AG09309 (cell line): ENCODE data around the gene EYS.
"Not testable (repeated sequence)": the region's sequence is repeated elsewhere in the genome, so short reads cannot be mapped to it uniquely, and the experiment has no call there.

Source experiments
- DNase-seq: peaks from one replicate; pipeline ENCODE4 v3.0.0-alpha.2; 2010; ENCODE audit warnings: low read depth
- H3K4me3 ChIP-seq: 2 replicates; pipeline ENCODE4 v1.5.1; 2011; ENCODE audit warnings: mild to moderate bottlenecking, low read depth, low read length, moderate library complexity; ENCODE audit not compliant: control insufficient read depth
- TF ChIP-seq, protein P1 (sequence below): IDR thresholded peaks from 2 replicates; pipeline ENCODE4 v1.5.1; 2011; ENCODE audit warnings: mild to moderate bottlenecking, low read depth, low read length, inconsistent platforms; ENCODE audit not compliant: insufficient read depth, control insufficient read depth; ENCODE audit errors: missing control alignments

Gene EYS

DNA sequence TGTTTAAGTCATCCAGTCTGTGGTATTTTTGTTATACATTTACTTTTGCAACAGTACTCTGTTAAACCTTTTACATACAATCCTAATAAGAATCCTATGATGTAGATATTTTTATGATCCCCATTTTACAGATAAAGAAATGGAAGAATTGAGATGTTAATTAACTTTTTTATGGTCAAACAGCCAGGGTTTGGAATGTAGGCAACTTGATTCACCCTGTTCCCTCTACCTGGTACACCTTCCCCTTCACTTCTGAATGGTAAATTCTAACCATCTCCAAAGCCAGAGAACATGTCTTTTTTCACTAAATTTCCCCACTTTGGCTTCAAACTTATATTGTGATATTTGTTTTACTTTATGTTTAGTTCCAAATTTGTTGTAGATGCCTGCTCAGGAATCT, 1771.3 kb downstream of the EYS start:
- no peak for DNase-seq
- H3K4me3 ChIP-seq, result no peak overlapping the region
- TF ChIP-seq, protein P1, sequence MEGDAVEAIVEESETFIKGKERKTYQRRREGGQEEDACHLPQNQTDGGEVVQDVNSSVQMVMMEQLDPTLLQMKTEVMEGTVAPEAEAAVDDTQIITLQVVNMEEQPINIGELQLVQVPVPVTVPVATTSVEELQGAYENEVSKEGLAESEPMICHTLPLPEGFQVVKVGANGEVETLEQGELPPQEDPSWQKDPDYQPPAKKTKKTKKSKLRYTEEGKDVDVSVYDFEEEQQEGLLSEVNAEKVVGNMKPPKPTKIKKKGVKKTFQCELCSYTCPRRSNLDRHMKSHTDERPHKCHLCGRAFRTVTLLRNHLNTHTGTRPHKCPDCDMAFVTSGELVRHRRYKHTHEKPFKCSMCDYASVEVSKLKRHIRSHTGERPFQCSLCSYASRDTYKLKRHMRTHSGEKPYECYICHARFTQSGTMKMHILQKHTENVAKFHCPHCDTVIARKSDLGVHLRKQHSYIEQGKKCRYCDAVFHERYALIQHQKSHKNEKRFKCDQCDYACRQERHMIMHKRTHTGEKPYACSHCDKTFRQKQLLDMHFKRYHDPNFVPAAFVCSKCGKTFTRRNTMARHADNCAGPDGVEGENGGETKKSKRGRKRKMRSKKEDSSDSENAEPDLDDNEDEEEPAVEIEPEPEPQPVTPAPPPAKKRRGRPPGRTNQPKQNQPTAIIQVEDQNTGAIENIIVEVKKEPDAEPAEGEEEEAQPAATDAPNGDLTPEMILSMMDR, result no peak

DNA sequence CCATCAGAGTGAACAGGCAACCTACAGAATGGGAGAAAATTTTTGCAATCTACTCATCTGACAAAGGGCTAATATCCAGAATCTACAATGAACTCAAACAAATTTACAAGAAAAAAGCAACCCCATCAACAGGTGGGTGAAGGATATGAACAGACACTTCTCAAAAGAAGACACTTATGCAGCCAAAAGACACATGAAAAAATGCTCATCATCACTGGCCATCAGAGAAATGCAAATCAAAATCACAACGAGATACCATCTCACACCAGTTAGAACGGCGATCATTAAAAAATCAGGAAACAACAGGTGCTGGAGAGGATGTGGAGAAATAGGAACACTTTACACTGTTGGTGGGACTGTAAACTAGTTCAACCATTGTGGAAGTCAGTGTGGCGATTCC, 1773.1 kb downstream of the EYS start:
- H3K4me3 ChIP-seq, DNase-seq: not testable (repeated sequence)

DNA sequence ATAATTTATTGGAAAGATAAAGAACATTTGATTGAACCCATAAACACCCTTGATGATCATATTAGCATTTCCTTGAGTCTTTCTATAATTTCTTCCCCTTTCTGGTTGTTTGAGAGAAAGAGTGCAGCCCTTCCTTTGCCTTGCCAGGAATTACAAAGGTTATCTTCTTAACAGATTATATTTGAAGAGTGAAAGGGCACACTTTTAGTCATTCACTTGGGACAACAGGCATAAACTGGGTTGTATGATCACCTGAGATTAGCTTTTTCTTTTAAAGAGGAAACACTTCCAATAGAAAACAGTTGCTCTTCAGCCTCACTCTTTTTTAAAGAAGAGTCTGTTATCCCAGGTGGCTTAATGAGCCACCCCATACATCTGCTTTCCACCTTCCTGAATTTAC, 1776.2 kb downstream of the EYS start:
- H3K4me3 ChIP-seq, result no peak overlapping the region
- no peak for DNase-seq
- TF ChIP-seq, protein P1, result no peak

DNA sequence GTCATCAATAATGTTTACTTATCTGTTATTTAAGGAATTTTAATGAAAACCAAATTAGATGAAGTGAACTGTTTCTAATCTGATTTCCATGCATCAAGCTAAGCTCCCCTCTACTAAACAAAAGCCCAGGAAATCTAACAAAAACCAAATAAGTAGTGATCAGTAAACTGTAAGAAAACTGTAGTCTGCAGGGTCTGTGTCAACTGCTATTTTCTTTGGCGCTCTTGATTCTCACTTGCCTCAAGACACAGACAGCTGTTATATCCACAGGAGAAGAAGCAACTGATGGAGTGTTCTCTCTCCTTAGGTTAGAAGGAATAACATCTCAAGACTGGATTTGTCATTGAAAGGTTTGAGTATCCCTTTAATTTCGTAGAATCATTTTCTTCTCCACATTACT, 1777.9 kb downstream of the EYS start:
- no peak overlapping the region for H3K4me3 ChIP-seq
- TF ChIP-seq, protein P1, result no peak
- DNase-seq, result no peak

DNA sequence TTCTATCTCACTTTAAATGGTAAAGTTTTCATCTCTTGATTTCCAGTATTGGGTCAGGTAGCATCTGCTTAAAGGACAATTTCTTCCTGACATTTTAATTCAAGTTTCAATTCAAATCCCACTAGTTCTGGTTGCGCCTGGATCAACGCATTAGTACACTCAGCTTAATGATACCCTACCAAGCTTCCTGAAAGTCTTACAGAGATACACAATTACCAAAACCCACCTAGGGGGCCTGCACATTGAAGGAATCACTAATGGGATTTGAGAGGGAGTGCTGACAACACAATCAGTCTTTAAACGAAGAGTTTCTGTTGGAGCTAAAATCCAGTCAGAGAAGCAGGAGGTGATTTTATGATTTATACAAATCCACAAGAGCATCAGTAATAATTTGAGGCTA, 1778.4 kb downstream of the EYS start:
- H3K4me3 ChIP-seq, result no peak overlapping the region
- no peak for DNase-seq
- TF ChIP-seq, protein P1, result no peak

DNA sequence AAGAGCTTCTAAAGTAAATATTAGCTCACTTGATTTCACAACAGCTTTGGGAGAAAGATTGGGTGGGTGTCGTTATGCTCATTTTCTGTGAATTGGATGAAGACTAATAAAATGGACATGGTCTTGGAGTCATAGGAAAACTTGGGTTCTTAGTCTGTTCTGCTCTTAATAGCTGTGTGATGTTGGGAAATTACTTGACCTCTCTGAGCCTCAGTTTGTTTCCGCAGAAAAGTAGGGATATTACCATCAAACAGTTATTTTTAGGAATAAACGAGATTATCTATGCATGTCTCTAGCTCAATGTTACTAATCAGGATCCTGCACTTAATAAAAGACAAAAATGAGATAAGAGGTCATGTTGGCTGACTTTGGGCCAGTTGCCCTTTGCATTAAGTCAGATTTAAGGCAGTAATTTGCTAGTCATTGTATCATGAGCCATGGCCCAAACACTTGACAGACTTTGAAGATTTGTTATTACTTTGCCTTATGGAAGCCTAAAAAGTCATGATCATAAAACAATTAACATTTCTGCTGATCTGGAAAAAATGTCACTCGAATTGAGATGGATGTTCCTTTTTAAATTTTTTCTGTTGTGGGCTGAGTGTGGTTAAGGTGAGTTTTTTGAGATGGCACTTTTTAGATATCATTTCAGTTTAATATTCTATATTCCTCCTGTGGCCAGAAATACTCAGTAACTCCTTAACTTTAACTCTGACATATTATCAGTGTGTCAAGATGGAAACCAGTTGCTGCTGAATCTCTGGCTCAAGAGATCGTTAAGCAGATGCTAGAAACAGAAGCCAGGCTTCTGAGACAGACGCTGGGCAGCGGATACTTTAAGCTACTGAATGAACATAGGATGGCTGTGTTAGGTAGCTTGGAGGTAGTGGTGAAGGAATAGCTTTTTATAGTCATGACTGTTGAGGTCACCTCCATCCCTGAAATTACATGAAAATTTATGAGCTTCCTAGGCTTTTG, 1779.8 kb downstream of the EYS start:
- DNase-seq, result no peak

DNA sequence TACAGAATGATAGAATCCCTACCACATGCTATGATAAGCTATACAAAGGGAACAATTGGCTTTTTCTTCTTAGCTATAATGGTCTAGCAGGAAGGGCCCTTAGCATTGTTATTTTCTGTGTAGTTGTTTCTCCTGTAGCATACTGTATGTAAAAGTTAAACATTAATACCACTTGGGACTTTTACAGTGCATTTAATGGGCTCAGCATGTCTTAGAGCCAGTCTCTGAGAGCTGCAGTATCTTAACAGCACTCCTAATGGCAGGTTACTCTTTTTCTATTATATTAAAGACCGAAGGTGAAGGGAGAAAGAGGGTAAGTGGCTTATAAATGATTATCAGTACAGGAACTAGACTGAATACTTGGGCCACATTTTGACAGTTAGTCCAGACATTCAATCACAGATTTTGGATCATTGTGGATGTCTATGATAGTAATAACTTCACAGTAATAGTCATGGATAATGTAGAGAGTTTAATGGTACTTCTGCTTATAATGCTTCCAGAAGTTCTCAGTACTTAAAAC, 1780.7 kb downstream of the EYS start:
- TF ChIP-seq, protein P1, result no peak
- DNase-seq, result no peak
- no peak overlapping the region for H3K4me3 ChIP-seq

More for the DNA sequence above, 1779.8 kb downstream of the EYS start:
- no peak overlapping the region for H3K4me3 ChIP-seq
- TF ChIP-seq, protein P1, result no peak
